Measurements from ENCODE around the gene THAP3.

The THAP3 gene

GRCh38 chr1:6667139-6667538 is 42.5 kb downstream of the THAP3 start:
- TF ChIP-seq CTCF (IDR thresholded peaks at IDR 0.05; ENCODE audit: borderline replicate concordance, insufficient read depth, low read depth, low read length), result no peak
- no peak overlapping the region for H3K4me3 ChIP-seq (ENCODE audit: low read depth, low read length)

GRCh38 chr1:6668503-6668902 is 43.8 kb downstream of the THAP3 start:
- no peak overlapping the region for H3K4me3 ChIP-seq (ENCODE audit: low read depth, low read length)
- TF ChIP-seq CTCF (IDR thresholded peaks at IDR 0.05; ENCODE audit: borderline replicate concordance, insufficient read depth, low read depth, low read length), result no peak

GRCh38 chr1:6672558-6672957 is 47.9 kb downstream of the THAP3 start:
- TF ChIP-seq CTCF (IDR thresholded peaks at IDR 0.05; ENCODE audit: borderline replicate concordance, insufficient read depth, low read depth, low read length), result no peak

GRCh38 chr1:6673816-6674398 is 49.2 kb downstream of the THAP3 start:
- no peak for TF ChIP-seq CTCF (IDR thresholded peaks at IDR 0.05; ENCODE audit: borderline replicate concordance, insufficient read depth, low read depth, low read length)
- H3K4me3 ChIP-seq (ENCODE audit: low read depth, low read length), result no peak overlapping the region

More at GRCh38 chr1:6672558-6672957, 47.9 kb downstream of the THAP3 start:
- no peak overlapping the region for H3K4me3 ChIP-seq (ENCODE audit: low read depth, low read length)

GRCh38 chr1:6674771-6675170 is 50.1 kb downstream of the THAP3 start:
- no peak overlapping the region for H3K4me3 ChIP-seq (ENCODE audit: low read depth, low read length)
- no peak for TF ChIP-seq CTCF (IDR thresholded peaks at IDR 0.05; ENCODE audit: borderline replicate concordance, insufficient read depth, low read depth, low read length)

- no peak for TF ChIP-seq CTCF (IDR thresholded peaks at IDR 0.05; ENCODE audit: borderline replicate concordance, insufficient read depth, low read depth, low read length)
- no peak overlapping the region for H3K4me3 ChIP-seq (ENCODE audit: low read depth, low read length)
These were observed 51.3 kb downstream of the THAP3 start for GRCh38 chr1:6675941-6676340.
